ENCODE results near the gene CFP.
A peak's percentile ranks its signal among the peaks of the same experiment; 100 is the strongest.

Gene CFP

GRCh38 chrX:47625365-47625764 lies 4.4 kb downstream of the CFP start:
- DNase-seq (ENCODE audit: low read depth): no peak
- H3K4me3 ChIP-seq (ENCODE audit: low read depth, low read length): no peak overlapping the region
- no peak for TF ChIP-seq CTCF (IDR thresholded peaks at IDR 0.05; ENCODE audit: insufficient read depth, low read depth, low read length, missing control alignments)

DNA sequence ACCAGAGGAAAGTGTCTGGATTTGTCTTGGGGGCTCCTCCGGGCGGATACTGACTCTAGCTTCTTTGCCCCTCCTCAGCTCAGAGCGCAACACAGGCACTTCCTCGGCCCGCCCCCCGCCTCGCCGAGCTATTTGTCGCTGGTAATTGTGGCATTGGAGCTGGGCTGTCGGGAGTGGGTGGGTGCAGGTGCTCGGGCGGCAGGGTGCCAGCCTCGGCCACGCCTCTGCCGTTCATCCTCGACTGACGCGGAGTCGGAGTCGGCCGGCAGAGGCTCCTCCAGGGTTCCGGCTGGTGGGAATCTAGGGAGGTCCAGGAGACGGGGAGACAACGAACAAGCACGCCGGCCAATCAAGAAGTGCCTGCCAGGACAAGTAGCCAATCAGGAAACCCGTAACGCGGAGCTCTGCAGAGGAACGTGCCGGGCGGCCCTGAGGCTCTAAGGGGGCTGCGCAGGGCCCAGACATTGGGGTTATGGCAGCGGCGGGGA lies 6.1 kb downstream of the CFP start:
- TF ChIP-seq CTCF (IDR thresholded peaks at IDR 0.05; ENCODE audit: insufficient read depth, low read depth, low read length, missing control alignments): no peak
- no peak overlapping the region for H3K4me3 ChIP-seq (ENCODE audit: low read depth, low read length)
- DNase-seq (ENCODE audit: low read depth): no peak

DNA sequence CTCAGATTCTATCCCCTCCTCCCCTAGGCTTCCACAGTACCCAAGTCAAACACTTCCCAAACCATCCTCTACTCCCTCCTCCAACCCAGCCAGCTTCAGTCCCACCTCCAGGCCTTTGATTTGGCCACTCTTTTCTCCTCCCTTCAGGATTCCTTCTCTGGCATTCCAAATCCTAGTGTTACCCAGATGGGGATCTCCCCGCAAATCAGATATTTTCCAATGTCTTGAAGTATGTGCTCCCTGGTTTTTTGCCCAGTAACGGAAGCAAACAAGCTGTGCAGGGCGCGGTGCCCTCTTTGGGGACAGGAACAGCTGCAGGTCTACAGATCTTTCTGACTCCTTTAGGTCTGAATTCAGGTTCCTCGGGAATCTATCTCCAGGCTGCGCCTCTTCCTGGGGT lies 7.9 kb downstream of the CFP start:
- no peak for DNase-seq (ENCODE audit: low read depth)
- TF ChIP-seq CTCF (IDR thresholded peaks at IDR 0.05; ENCODE audit: insufficient read depth, low read depth, low read length, missing control alignments): no peak
- no peak overlapping the region for H3K4me3 ChIP-seq (ENCODE audit: low read depth, low read length)

- no peak overlapping the region for H3K4me3 ChIP-seq (ENCODE audit: low read depth, low read length)
- TF ChIP-seq CTCF (IDR thresholded peaks at IDR 0.05; ENCODE audit: insufficient read depth, low read depth, low read length, missing control alignments): no peak
- no peak for DNase-seq (ENCODE audit: low read depth)
Measured at GRCh38 chrX:47620303-47620685, 9.4 kb downstream of the CFP start.

- H3K4me3 ChIP-seq (ENCODE audit: low read depth, low read length): peak within 1 kb of the TSS; percentile 22; the same call in 1 of the 2 replicates
- peak; percentile 81 for DNase-seq (ENCODE audit: low read depth)
- TF ChIP-seq CTCF (IDR thresholded peaks at IDR 0.05; ENCODE audit: insufficient read depth, low read depth, low read length, missing control alignments): peak; percentile 17
Measured at GRCh38 chrX:47619486-47620302, 10.0 kb downstream of the CFP start, which contains the start of gene SYN1. Gene SYN1 (minus strand): TSS chrX:47619857. CDS start chrX:47619728, 129 bp downstream.

GRCh38 chrX:47618923-47619485 lies 10.7 kb downstream of the CFP start:
- no peak overlapping the region; the same call in 1 of the 2 replicates for H3K4me3 ChIP-seq (ENCODE audit: low read depth, low read length)
- DNase-seq (ENCODE audit: low read depth): no peak
- TF ChIP-seq CTCF (IDR thresholded peaks at IDR 0.05; ENCODE audit: insufficient read depth, low read depth, low read length, missing control alignments): no peak
